Left lung (tissue), 10 donors: ENCODE measurements around the gene ZNF580. TPM values are rescaled to one million over a fixed set of nuclear protein-coding genes. Genes with fewer than 3 reads are reported as not detected.
A peak's percentile ranks its signal among the peaks of the same experiment; 100 is the strongest.

Experiments
- ATAC-seq: fragments of 200-7000 bp; cut with Tn5 transposase; one replicate; pipeline ENCODE4 v1.9.1; 2020; ENCODE audit warnings: moderate library complexity
- DNase-seq, 4 donors: peaks; one replicate each; pipeline ENCODE4 v3.0.0-alpha.2; 2013 to 2020
- H3K27ac ChIP-seq, 2 donors: fragments of 200-600 bp; sonication (generic) in 1 of 2; one replicate each; pipeline versions ENCODE4 v1.5.0 to v1.8.0; 2020 to 2021
- H3K27me3 ChIP-seq, 2 donors: fragments of 200-600 bp; sonication (generic) in 1 of 2; one replicate each; pipeline versions ENCODE4 v1.5.0 to v1.8.0; 2020 to 2021
- H3K36me3 ChIP-seq, 2 donors: fragments of 200-600 bp; sonication (generic) in 1 of 2; one replicate each; pipeline versions ENCODE4 v1.5.0 to v1.8.0; 2020 to 2021
- H3K4me1 ChIP-seq, 2 donors: fragments of 200-600 bp; one replicate each; pipeline ENCODE4 v1.8.0; 2021
- H3K4me3 ChIP-seq, 2 donors: fragments of 200-600 bp; sonication (generic) in 1 of 2; one replicate each; pipeline versions ENCODE4 v1.5.0 to v1.8.0; 2020 to 2021; ENCODE audit warnings: mild to moderate bottlenecking in 1 of 2
- H3K9me3 ChIP-seq, 2 donors: fragments of 200-600 bp; sonication (generic) in 1 of 2; one replicate each; pipeline versions ENCODE4 v1.5.0 to v1.8.0; 2020 to 2021
- intact Hi-C, 2 donors: fragments of 100-400 bp; cut with DNase I; formaldehyde crosslinking; loops; one replicate each; pipeline versions ENCODE4 v1.11.2 to v1.14.2; 2022
- polyA plus RNA-seq, 6 donors: library from polyadenylated mRNA; unstranded; fragments of 120-200 nt; gene quantifications; one replicate each; pipeline ENCODE4 v1.2.1, GENCODE V29; 2013; ENCODE audit not compliant: insufficient read length in 6 of 6
- total RNA-seq, 2 donors: library from RNA; stranded (reverse); fragmentation: NEBNext Ultra II Directional; extraction: Animal tissue kit (Norgen Biotek cat#: 25700); gene quantifications; one replicate each; pipeline ENCODE4 v1.2.1, GENCODE V29; 2021
- TF ChIP-seq, protein P1 (sequence below), 2 donors: fragments of 200-600 bp; sonication (generic) in 1 of 2; IDR thresholded peaks; one replicate each; pipeline versions ENCODE4 v1.5.0 to v1.8.0; 2021; ENCODE audit warnings: antibody characterized with exemption in 2 of 2
- donor health status: DM: no; HTN: yes; CAD: no.
- donor health status: DM: no; HTN: no; CAD: no.

The ZNF580 gene
- total and polyA plus RNA-seq, 8 donors: 33.8 to 49.5 (median 39.1) TPM

DNA sequence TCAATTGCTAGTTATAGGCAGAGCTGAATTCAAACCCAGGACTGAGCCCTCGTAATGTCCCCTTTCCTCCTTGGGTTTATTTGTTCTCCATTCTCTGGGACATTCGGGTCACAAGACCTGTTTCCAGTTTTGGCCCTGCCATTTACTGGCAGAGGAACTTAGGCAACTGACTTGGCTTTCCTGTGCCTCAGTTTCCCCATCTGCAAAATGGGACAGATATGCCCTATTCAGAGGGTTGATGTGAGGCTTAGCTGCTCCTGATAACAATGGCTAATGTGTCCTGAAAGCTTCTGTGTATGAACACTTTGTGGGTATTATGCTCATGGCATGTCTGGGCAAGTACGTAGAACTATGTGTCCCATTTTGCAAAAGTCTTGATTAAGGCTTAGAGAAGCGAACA lies 39.7 kb upstream of the ZNF580 start:
- Histone ChIP-seq H3K4me1 (peaks cover 0 to 42% of the 10 kb centered on the region in 2 donors), H3K27me3 (no peaks in the 10 kb centered on the region), H3K9me3 (no peaks in the 10 kb centered on the region), H3K27ac (peak overlapping the region; percentile 98 to 99), H3K4me3 (peak overlapping the region; percentile 57 to 73), H3K36me3 (peaks cover 0 to 28% of the 10 kb centered on the region in 2 donors)
- TF ChIP-seq, protein P1, sequence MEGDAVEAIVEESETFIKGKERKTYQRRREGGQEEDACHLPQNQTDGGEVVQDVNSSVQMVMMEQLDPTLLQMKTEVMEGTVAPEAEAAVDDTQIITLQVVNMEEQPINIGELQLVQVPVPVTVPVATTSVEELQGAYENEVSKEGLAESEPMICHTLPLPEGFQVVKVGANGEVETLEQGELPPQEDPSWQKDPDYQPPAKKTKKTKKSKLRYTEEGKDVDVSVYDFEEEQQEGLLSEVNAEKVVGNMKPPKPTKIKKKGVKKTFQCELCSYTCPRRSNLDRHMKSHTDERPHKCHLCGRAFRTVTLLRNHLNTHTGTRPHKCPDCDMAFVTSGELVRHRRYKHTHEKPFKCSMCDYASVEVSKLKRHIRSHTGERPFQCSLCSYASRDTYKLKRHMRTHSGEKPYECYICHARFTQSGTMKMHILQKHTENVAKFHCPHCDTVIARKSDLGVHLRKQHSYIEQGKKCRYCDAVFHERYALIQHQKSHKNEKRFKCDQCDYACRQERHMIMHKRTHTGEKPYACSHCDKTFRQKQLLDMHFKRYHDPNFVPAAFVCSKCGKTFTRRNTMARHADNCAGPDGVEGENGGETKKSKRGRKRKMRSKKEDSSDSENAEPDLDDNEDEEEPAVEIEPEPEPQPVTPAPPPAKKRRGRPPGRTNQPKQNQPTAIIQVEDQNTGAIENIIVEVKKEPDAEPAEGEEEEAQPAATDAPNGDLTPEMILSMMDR (IDR thresholded peaks at IDR 0.05): no peak
- intact Hi-C loops: loop anchor here in 1 of 2 donors (10.0 kb wide), 1 partner anchor 86 kb away; no protein-coding TSS in a partner anchor
- no peak for ATAC-seq
- DNase-seq: no peak

DNA sequence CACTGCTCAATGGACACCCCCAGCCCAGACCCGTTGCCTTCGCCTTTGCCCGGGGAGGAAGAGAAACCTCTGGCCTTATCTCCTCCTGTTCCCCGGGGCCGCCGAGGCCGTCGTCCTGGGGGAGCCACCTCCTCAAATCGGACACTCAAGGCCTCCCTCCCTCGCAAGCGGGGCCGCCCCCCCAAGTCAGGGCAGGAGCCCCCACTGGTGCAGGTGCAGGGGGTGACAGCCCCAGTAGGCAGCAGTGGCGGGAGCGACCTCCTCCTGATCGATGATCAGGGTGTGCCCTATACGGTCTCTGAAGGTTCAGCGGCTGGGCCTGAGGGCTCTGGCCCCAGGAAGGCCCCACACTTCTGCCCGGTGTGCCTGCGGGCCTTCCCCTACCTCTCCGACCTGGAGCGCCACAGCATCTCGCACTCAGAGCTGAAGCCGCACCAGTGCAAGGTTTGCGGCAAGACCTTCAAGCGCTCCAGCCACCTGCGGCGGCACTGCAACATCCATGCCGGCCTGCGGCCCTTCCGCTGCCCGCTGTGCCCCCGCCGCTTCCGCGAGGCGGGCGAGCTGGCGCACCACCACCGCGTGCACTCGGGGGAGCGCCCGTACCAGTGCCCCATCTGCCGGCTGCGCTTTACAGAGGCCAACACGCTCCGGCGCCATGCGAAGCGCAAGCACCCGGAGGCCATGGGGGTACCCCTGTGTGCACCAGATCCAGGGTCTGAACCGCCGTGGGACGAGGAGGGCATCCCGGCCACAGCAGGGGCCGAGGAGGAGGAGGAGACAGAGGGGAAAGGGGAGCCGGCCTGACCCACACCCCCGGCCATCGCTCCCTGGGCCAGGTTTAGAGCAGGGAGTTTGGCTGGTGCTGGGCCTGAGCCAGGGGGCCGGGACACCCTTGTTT lies 38.4 kb upstream of the ZNF580 start:
- H3K9me3 ChIP-seq: no peaks in the 10 kb centered on the region
- no peak overlapping the region for H3K27ac ChIP-seq
- H3K4me1 ChIP-seq: peaks cover 7 to 54% of the 10 kb centered on the region in 2 donors

DNA sequence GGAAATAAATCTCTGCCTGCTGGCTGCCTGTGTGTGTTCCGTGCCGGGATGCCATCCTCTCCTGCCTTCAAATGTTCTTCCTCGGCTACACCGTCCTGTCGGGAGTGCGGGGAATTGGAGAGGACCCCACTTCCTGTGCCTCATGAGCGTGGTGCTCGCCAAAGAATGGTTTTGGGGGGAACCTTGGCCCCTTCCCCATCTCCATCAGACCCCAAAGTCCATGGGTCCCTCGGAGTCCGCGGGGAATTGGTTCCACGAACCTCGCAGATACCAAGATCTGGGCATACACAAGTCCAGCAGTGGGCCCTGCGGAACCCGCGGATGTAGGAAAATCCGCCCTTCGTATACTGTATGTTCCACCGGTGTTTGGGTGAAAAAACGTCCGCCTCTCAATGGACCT lies 37.7 kb upstream of the ZNF580 start:
- H3K4me3 ChIP-seq: no peak overlapping the region
- ATAC-seq: no peak
- H3K27me3 ChIP-seq: no peaks in the 10 kb centered on the region
- H3K9me3 ChIP-seq: no peaks in the 10 kb centered on the region
- TF ChIP-seq, protein P1 (IDR thresholded peaks at IDR 0.05): no peak
- H3K36me3 ChIP-seq: peaks cover 0 to 13% of the 10 kb centered on the region in 2 donors
- intact Hi-C loops: loop anchor here in 1 of 2 donors (10.0 kb wide), 1 partner anchor 88 kb away; no protein-coding TSS in a partner anchor
- peak in 1 of 4 donors; percentile 62 for DNase-seq
- H3K4me1 ChIP-seq: peaks cover 7 to 62% of the 10 kb centered on the region in 2 donors
- H3K27ac ChIP-seq: no peak overlapping the region

More for the DNA sequence above, 38.4 kb upstream of the ZNF580 start:
- intact Hi-C loops: loop anchor here in 1 of 2 donors (10.0 kb wide), 1 partner anchor 88 kb away; no protein-coding TSS in a partner anchor
- Histone ChIP-seq H3K4me3 (no peak overlapping the region), H3K27me3 (no peaks in the 10 kb centered on the region), H3K36me3 (peaks cover 0 to 16% of the 10 kb centered on the region in 2 donors)
- no peak for ATAC-seq
- TF ChIP-seq, protein P1 (IDR thresholded peaks at IDR 0.05): no peak
- DNase-seq: peak in 1 of 4 donors; percentile 82

DNA sequence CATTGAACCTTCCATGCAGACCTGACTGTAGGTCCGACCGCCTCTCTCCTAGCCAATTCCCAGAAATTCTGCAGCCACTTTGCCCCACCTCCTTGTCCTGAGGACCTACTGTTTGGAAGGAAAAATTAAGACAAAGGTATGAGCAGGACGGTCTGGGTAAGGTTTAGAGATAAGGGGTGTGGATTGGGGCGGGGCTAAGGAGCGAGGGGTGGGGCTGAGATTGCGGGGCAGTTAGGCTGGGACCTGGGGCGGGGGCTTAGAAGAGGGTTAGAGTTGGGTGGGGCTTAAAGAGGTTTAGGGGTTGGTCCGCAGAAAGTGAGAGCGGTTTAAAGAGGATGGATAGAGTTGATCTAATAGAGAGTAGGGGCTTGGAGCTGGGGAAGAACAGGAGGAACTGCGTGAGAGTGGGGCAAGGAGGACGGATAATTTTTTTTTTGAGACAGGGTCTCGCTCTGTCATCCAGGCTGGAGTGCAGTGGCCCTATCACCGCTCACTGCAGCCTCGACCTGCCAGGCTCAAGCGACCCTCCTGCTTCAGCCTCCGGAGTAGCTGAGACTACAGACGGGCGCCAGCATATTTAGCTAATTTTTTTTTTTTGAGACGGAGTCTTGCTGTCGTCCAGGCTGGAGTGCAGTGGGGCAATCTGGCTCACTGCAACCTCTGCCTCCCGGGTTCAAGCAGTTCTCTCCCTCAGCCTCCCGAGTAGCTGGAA lies 37.1 kb upstream of the ZNF580 start:
- ATAC-seq (no peak), DNase-seq (no peak)
- peaks cover 0 to 14% of the 10 kb centered on the region in 2 donors for H3K36me3 ChIP-seq
- peak overlapping the region; percentile 91 to 95 for H3K27ac ChIP-seq
- peak overlapping the region in 1 of 2 donors; percentile 74 for H3K4me3 ChIP-seq
- H3K27me3 ChIP-seq: no peaks in the 10 kb centered on the region
- TF ChIP-seq, protein P1 (IDR thresholded peaks at IDR 0.05): no peak
- no peaks in the 10 kb centered on the region for H3K9me3 ChIP-seq
- H3K4me1 ChIP-seq: peaks cover 7 to 68% of the 10 kb centered on the region in 2 donors
- intact Hi-C loops: loop anchor here in 1 of 2 donors (10.0 kb wide), 1 partner anchor 89 kb away; no protein-coding TSS in a partner anchor
